ENCODE data around the gene ETV6.

GRCh38 chr12:11689591-11690186, 40.2 kb downstream of the ETV6 start:
- TF ChIP-seq EP300 (IDR thresholded peaks at IDR 0.05), result no peak
- TF ChIP-seq CTCF (IDR thresholded peaks at IDR 0.05), result no peak

Measured in upper lobe of left lung (tissue), 4 donors.